Epithelial cell of esophagus (primary cell): ENCODE measurements around the gene EDNRA.

ENCODE experiments used
- DNase-seq: peaks from one replicate; pipeline ENCODE4 v3.0.0; 2010; ENCODE audit warnings: low read depth
- H3K4me3 ChIP-seq: 2 replicates; pipeline ENCODE4 v1.5.1; 2011; ENCODE audit warnings: mild to moderate bottlenecking, low read length, control low read depth
- CTCF ChIP-seq: IDR thresholded peaks from 2 replicates; pipeline ENCODE4 v1.5.1; 2011; ENCODE audit warnings: low read depth, mild to moderate bottlenecking, low read length, control low read depth, inconsistent platforms; ENCODE audit not compliant: insufficient read depth; ENCODE audit errors: missing control alignments

Gene EDNRA

DNA sequence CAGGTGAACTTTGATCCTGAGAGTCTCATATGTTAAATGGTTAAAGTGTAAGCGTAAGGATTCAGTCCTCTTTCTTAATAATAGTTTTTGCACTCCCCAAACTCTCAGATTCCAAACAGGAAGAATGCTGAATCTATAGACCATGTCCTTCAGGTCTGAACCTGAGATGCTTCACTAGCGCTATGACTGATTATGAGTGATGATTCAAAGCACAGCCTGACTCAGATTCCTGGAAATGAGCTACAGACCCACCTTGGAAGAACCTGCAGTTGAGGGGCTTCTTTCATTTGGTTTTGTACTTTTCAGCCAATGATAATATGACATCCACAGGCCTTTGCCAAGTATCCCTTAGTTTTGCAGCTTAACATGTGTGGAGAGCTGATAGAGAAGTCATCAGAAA lies 1.4 kb downstream of the EDNRA start:
- DNase-seq, result peak; percentile 79
- TF ChIP-seq CTCF, result no peak
- no peak overlapping the region for H3K4me3 ChIP-seq

DNA sequence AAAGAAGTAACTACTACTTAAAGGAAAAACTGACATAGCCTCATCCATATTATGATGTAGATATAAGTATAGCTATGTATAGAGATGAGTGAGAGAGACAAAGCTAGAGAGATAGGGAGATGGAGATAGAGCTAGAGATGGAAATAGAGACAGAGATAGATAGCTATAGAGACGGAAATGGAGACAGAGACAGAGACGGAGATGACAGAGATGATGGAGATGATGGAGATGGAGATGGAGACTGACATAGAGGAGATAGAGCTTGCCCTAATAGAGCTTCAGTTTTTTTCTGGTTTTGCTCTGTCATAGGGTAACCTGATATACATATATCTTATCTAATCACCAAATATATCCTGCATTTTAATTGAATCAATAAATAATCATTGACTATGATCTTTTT lies 4.3 kb downstream of the EDNRA start:
- no peak overlapping the region for H3K4me3 ChIP-seq
- TF ChIP-seq CTCF, result no peak
- no peak for DNase-seq

DNA sequence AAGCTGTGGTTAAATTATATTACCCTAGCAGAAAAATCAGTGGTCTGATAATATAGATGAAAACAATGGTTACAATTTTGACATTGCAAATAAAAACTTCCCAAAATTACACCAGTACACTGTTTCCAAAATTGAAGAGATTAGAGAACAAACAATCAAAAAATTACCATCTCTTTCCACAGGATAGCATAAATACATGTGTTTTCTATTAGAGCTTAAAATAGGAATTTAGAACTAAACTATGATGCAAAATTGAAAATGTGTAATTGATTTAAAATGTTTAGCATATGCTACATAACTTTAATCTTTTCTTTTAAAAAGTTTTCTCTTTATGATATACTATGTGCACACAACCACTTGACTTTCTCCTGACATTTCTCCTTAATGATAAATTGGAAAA lies 6.7 kb downstream of the EDNRA start:
- no peak for TF ChIP-seq CTCF
- H3K4me3 ChIP-seq, result no peak overlapping the region
- no peak for DNase-seq

GRCh38 chr4:147488556-147488955 lies 7.7 kb downstream of the EDNRA start:
- TF ChIP-seq CTCF, result no peak
- no peak overlapping the region for H3K4me3 ChIP-seq
- DNase-seq, result no peak

GRCh38 chr4:147491086-147491485 lies 10.2 kb downstream of the EDNRA start:
- DNase-seq, result no peak
- H3K4me3 ChIP-seq, result no peak overlapping the region
- no peak for TF ChIP-seq CTCF

DNA sequence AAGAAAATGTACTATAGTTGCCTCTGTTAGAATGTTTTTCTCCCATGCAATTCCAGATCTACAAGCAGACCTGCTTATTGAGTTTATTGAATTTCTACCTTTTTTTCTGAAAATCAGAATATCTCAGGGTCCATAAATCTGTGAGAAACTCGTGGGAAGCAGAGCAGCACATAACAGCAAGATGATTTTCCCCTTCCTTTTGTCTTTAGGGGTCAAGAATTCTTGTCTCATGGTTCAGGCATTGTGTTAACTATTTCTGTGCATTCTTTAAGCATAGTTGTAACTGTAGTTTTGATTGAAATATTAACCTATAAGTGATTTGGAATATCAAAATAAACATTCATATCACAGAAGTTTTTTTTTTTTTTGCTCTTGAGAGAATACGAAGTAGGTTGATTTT lies 11.4 kb downstream of the EDNRA start:
- no peak for DNase-seq
- TF ChIP-seq CTCF, result no peak
- no peak overlapping the region for H3K4me3 ChIP-seq

- no peak overlapping the region for H3K4me3 ChIP-seq
- no peak for DNase-seq
- TF ChIP-seq CTCF, result no peak
Observed at GRCh38 chr4:147492761-147493160, 11.9 kb downstream of the EDNRA start.
